GM21529 (cell line): ENCODE data around the gene GNB1L.

ENCODE experiments used
- ATAC-seq: cut with Tn5 transposase; IDR thresholded peaks from one replicate; pipeline ENCODE4 v1.9.1; 2021; ENCODE audit not compliant: unreplicated experiment

Gene GNB1L

GRCh38 chr22:19764299-19764593 is 90.4 kb downstream of the GNB1L start:
- no peak for ATAC-seq

GRCh38 chr22:19763458-19764298 is 91.0 kb downstream of the GNB1L start:
- ATAC-seq: no peak

DNA sequence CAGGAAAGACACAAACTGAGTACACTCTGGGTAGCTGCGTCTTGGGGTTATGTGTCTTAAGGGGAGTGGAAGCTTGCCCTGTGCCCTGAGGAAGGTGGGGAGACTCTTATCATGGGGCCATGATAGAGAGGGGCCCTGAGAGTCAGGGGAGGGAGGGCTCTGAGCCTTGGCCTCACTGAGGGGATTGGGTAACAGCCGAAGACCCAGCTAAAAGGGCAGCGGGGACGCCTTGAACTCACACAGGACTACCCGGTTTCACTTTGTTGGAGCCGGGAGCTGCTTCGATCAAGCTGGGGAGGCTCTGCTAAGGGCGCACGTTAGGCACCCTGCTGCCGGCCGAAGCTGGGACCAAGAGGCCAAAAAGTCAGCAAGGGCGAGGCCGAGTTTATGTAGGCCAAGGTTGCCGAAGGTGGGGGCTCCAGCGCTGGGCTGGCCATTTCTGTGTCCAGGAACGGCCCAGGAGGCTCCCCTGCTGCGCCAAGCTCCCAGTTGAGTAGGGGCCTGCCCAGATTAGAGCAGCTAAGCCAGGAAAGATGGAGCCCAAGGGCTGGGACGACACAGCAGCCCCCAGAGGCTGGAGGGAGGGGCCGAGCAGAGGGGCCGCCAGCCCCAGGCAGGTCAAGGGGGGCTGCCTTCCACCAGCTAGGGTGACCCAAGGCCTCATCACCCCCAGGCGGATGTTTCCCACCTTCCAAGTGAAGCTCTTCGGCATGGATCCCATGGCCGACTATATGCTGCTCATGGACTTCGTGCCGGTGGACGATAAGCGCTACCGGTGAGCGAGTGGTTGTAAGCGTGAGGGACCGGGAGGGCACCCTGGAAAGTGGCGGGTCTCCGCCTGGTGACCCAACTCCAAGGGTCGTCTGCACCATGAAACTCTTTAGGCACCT is 91.9 kb downstream of the GNB1L start:
- no peak for ATAC-seq

- ATAC-seq: no peak
These were observed 92.7 kb downstream of the GNB1L start for GRCh38 chr22:19761725-19762567.

DNA sequence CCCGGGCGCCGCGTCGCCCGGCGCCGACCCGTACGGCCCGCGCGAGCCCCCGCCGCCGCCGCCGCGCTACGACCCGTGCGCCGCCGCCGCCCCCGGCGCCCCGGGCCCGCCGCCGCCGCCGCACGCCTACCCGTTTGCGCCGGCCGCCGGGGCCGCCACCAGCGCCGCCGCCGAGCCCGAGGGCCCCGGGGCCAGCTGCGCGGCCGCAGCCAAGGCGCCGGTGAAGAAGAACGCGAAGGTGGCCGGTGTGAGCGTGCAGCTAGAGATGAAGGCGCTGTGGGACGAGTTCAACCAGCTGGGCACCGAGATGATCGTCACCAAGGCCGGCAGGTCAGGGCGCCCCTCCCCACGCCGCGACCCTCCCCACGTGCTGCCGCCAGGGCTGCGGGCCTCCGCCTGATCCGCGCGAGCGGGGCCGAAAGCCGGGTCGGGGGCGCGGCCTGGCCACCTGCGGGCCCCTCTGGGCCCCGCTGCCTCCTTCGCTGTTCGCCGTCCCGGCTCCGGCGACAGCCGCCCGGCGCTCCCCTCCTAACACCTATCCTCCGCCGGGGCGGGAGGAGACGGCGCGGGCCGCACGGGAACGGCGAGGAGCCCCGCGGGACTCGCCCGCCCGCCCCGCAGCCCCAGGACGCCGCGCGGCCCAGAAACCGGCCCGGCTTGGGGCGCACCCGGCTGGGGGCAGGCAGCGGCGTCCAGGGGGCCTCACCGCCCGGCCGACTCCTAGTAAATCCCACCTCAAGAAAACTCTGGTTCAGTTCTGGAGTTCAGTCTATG is 93.5 kb downstream of the GNB1L start:
- ATAC-seq: no peak

GRCh38 chr22:19760058-19760950 is 94.4 kb downstream of the GNB1L start, which contains the start of gene TBX1:
Gene TBX1, plus strand, starts transcription at chr22:19760778. Its CDS starts 66 bp downstream, at chr22:19760844.
- no peak for ATAC-seq

DNA sequence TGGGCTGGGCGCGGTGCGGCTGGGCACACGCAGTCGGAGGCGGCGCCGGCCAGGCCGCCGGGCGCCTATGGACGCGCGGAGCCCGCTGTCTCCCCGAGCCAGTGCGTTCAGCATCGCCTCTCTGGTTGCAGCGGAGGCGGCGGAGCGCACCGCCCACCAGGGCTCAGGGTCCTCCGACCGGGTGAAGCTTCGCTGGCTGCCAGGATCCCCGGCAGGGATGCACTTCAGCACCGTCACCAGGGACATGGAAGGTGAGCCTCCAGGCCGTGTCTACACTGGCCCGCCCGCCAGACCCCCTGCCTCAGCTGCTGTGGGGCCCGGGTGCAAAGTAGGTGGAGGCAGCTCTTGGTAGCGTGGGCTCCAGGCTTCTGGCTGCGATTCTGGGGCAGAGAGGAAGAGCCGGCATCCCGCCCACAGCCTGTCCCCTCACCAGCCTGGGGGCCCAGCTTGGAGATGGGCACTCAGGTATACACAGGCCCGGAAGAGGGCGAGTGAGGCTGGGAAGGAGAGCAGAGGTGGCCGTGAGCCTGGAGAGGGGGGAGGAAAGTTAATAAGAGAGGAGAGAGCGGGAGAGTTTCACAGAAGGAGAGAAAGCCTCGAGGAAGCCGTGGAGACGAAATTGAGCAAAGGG is 95.1 kb downstream of the GNB1L start:
- ATAC-seq: no peak

GRCh38 chr22:19758896-19759426 is 95.7 kb downstream of the GNB1L start:
- ATAC-seq: no peak

GRCh38 chr22:19757985-19758895 is 96.4 kb downstream of the GNB1L start:
- ATAC-seq: no peak

DNA sequence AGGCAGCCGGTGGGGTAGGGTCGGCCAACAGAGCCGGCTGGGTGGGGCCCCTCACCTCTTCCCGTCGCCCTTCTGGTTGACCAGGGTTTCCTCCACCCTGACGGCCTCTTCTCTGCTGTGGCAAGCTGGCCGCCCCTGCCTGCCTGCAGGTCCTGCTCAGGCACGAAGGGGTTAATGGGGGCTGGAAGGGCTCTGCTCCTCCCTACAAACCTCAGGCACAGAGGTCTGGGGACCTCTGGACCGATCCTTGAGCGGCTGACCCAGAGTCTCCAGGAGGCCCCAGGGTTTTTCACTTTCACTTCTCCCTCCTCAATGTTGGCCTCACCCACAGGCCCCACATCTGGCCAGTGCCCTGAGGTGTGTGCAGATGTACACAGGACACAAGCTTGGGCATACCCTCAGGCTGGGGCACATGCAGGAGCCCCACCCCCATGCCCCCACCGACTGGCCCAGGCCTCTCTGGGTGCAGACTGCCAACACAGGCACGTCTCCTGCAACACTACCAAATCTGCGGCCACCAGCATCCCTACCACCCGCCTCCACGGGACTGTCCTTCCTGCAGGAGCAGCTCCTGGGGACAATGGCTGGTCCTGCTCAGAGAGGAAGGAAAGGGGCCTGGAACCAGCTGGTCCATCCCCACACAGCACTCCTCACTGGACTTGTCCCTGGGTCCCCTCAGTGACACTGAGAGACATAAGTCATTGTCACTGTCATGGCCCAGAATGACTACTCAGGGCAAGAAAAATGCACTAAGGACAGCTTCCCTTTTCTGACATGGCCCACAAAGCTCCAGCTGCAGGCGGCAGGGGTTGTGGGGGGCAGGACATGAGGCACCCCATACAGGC is 97.3 kb downstream of the GNB1L start:
- ATAC-seq: no peak

DNA sequence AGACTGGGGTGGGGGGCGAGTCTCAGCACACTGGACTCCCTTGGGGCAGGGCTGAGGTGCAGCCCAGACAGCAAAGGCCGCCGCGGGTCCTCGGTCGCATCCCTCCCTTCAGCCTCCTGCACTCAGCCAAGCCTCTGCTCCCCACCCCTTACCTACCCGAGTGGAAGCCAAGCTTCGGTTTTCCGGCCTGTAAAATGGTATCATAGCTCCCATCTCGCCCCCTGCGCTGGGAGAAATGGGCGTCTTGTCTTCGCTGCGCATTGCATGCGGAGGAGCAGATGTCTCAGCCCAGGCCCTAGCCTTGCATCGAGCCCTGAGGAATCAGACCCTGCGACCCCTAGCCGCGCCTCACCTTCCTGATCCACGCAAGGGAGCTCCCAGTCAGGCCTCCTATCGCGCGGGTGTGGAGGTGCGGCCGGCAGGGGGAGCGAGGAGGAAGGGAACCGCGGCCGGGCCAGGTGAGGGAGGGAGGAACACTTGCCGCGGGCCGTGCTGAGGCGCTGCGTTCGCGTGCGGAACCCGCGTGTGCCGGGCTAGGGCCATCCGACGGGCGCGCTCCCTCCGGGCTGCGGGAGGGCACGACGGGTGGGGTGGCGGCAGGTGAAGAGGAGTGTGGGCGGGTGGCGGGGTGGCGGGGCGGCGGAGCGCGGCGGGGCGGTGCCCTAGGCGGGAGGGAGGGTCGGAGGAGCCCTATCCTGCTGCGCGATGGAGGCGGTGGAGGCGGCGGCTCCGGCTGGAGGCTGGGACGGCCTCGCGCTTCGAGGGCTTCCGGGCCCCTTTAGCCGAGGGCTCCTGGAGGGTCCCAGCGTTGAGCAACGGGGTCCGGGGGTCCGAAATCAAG is 98.2 kb downstream of the GNB1L start:
- no peak for ATAC-seq

DNA sequence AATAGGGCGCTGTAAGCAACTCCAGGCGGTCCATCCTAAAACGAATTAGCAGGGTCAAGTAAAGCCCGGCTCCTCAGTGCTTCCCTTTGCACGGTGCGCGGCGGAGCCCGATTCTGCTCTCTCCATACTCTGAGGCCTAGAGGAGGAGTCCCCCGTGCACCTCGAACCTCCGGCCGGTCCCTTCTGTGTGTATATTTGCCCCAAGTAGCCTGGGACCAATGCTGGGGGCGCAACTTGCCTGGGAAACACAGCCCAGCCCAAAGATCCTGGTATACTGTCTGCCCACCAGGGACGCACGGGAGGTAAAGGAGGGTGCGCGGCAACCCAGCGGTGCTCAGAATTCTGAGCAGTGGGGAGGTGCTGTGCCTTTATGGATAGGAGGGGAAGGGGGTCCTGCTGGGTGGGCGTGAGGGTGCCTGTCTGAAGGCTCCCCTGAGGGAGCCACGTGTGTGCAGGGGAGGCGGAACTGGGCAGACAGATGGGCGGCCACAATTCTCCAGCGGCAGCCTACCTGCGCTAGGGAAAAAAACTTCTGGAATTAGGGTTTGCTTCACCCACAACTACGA is 98.9 kb downstream of the GNB1L start:
- ATAC-seq: no peak

GRCh38 chr22:19755145-19755710 is 99.4 kb downstream of the GNB1L start:
- no peak for ATAC-seq

DNA sequence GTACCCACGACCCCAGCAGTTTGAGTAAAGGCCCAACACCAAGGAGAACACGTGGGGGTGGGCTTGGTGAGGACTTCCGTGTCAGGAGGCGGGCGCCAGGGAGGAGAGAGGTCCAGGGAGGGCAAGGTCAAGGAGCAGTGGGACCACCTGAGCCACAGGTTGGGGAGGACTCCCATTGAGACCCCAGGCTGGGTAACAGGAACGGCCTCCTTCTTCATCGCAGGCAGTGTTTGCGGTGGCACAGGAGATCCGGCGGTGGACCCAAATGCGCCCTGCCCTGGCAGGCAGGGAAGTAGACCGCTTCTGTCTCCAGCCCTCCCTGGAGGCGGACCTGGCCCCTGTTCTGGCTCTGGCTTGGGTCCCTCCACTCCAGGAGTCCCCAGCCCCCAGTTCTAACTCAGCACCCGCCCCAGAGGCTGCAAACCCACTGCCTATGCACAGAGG is 100.0 kb downstream of the GNB1L start:
- no peak for ATAC-seq
